Fibroblast of pulmonary artery (primary cell): ENCODE measurements around the gene CFAP69.

Experiments used
- DNase-seq: peaks from one replicate; pipeline ENCODE4 v3.0.0-alpha.2; 2010; ENCODE audit warnings: low read depth
- H3K4me3 ChIP-seq: replicated peaks from 2 replicates; pipeline ENCODE4 v1.5.1; 2011; ENCODE audit warnings: low read depth, mild to moderate bottlenecking, control low read depth, low read length, moderate library complexity
- CTCF ChIP-seq: IDR thresholded peaks from 2 replicates; pipeline ENCODE4 v1.5.1; 2011; ENCODE audit warnings: mild to moderate bottlenecking, control low read depth, low read length, inconsistent platforms; ENCODE audit errors: missing control alignments

The CFAP69 gene

GRCh38 chr7:90222390-90222789 lies 22.6 kb upstream of the CFAP69 start:
- DNase-seq: no peak
- H3K4me3 ChIP-seq: no peak overlapping the region
- no peak for TF ChIP-seq CTCF

GRCh38 chr7:90222811-90223725 lies 21.9 kb upstream of the CFAP69 start:
- no peak for TF ChIP-seq CTCF
- DNase-seq: peak; percentile 41

GRCh38 chr7:90224195-90224594 lies 20.8 kb upstream of the CFAP69 start:
- no peak overlapping the region for H3K4me3 ChIP-seq
- no peak for TF ChIP-seq CTCF
- no peak for DNase-seq

More at GRCh38 chr7:90222811-90223725, 21.9 kb upstream of the CFAP69 start:
- no peak overlapping the region for H3K4me3 ChIP-seq

- no peak for TF ChIP-seq CTCF
- no peak overlapping the region for H3K4me3 ChIP-seq
- DNase-seq: no peak
Measured at GRCh38 chr7:90225181-90225580, 19.8 kb upstream of the CFAP69 start.

- TF ChIP-seq CTCF: no peak
Measured at GRCh38 chr7:90225601-90226000, 19.4 kb upstream of the CFAP69 start.

GRCh38 chr7:90227259-90227658 lies 17.7 kb upstream of the CFAP69 start:
- no peak for TF ChIP-seq CTCF
- no peak overlapping the region for H3K4me3 ChIP-seq
- DNase-seq: no peak

More at GRCh38 chr7:90225601-90226000, 19.4 kb upstream of the CFAP69 start:
- DNase-seq: no peak
- H3K4me3 ChIP-seq: no peak overlapping the region
